Thymus (tissue), 11 donors: ENCODE results near the gene FRMD4A. TPM values are rescaled to one million over a fixed set of nuclear protein-coding genes. Genes with fewer than 3 reads are reported as not detected.

Source experiments
- DNase-seq, 9 donors: peaks; one replicate each; pipeline ENCODE4 v3.0.0-alpha.2; 2013; ENCODE audit warnings: low spot score in 9 of 9, low read depth in 6 of 9, missing footprints in 1 of 9
- H3K27ac ChIP-seq, 2 donors: one replicate each; pipeline ENCODE4 v1.5.1; 2013; ENCODE audit warnings: control low read depth in 1 of 2, low read depth in 1 of 2, low read length in 1 of 2, mild to moderate bottlenecking in 1 of 2, moderate library complexity in 1 of 2
- H3K27me3 ChIP-seq, 2 donors: one replicate each; pipeline ENCODE4 v1.5.1; 2013; ENCODE audit warnings: low read length in 1 of 2; ENCODE audit not compliant: control insufficient read depth in 2 of 2, insufficient read depth in 1 of 2
- H3K36me3 ChIP-seq, 2 donors: one replicate each; pipeline ENCODE4 v1.5.1; 2013; ENCODE audit warnings: low read length in 1 of 2, mild to moderate bottlenecking in 1 of 2, moderate library complexity in 1 of 2; ENCODE audit not compliant: control insufficient read depth in 2 of 2, insufficient read depth in 2 of 2
- H3K4me1 ChIP-seq, 2 donors: one replicate each; pipeline ENCODE4 v1.5.1; 2013; ENCODE audit warnings: low read length in 2 of 2; ENCODE audit not compliant: control insufficient read depth in 2 of 2, insufficient read depth in 2 of 2
- H3K4me3 ChIP-seq, 2 donors: one replicate each; pipeline ENCODE4 v1.5.1; 2013; ENCODE audit warnings: low read length in 2 of 2, control low read depth in 1 of 2, mild to moderate bottlenecking in 1 of 2
- H3K9me3 ChIP-seq, 2 donors: one replicate each; pipeline ENCODE4 v1.5.1; 2013; ENCODE audit warnings: low read length in 1 of 2, mild to moderate bottlenecking in 1 of 2; ENCODE audit not compliant: control insufficient read depth in 2 of 2, insufficient read depth in 1 of 2
- WGBS: extraction: QIAGEN DNeasy Blood & Tissue Kit; methylation state at CpG from one replicate; pipeline ENCODE4 v1.1.7; 2013; 5-methylcytosine and 5-hydroxymethylcytosine counted together
- polyA plus RNA-seq: library from polyadenylated mRNA; stranded (reverse); fragments of 200-250 nt; gene quantifications from one replicate; pipeline ENCODE4 v1.2.3, GENCODE V29; 2013
- total RNA-seq: library from RNA; stranded (reverse); fragments of 120-200 nt; gene quantifications from one replicate; pipeline ENCODE4 v1.2.4, GENCODE V29; 2013
- donor health status: healthy.

FRMD4A gene
- total and polyA plus RNA-seq, 2 donors = 13.3 to 16.2 TPM

DNA sequence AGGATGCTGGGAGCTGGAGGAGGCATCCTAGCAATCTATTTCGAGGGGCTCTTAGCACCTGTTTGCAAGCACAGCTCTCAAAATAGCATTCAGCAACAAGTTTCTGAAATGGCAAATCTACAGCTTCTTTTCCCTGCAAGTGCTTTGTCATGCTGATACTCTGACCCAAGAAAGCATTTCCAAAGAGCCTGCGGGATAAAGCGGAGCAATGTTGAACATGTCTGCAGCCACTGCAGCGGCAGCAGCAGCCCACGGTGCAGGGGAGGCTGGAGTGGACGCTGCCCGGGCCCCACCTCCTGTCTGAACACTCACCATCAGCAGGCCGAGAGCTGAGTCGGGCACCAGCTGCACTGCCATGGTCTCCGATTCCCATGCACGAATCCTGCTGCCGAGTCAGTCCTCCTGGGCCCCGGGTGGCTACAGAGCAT lies 964 bp downstream of the FRMD4A start:
- no peaks in the 10 kb centered on the region for H3K9me3 ChIP-seq
- no peaks in the 10 kb centered on the region for H3K36me3 ChIP-seq
- peaks cover 0 to 20% of the 10 kb centered on the region in 2 donors for H3K27me3 ChIP-seq
- 81% methylated on average over 13 of the region's 13 CpGs for WGBS
- peaks cover 0 to 6% of the 10 kb centered on the region in 2 donors for H3K4me1 ChIP-seq
- no peak overlapping the region for H3K4me3 ChIP-seq
- DNase-seq = no peak
- no peak overlapping the region for H3K27ac ChIP-seq

DNA sequence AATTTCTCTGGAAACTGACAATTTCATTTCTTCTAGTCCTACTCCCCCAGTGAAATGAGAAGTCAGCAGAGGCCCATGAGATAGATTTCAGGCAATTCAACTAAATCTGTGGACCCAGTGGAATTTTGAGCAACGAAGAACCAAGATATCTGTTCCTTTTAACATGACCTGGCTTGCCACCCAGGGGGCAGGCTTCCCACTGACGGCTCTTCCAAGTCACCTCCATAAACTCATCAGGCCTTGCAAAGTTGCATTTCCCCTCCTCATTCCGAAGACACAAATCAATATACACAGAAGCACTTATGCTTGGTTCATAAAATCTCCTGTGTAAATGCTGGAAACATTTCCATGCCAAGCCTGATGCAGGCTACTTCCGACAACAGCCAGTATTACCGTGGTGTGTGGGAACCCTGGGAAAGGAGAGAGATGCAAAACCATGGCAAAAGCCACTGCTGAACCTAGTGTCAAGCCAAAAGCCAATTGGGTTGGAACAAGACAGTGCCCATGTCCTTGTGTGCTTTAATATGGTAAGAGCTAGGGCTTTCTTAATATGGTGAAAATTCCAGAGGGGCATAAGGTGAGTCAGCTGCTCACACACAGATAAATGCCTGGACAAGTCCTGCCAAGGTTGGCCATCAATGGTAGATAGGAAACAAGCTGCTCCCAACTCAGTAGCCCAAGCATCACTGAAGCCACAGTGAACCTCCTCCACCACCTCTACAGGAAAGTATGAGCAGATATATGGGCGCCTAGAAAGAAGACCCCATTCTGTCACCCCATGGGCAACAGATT lies 1.6 kb downstream of the FRMD4A start:
- peaks cover 0 to 20% of the 10 kb centered on the region in 2 donors for H3K27me3 ChIP-seq
- DNase-seq = no peak
- 88% methylated on average over 6 of the region's 6 CpGs for WGBS

DNA sequence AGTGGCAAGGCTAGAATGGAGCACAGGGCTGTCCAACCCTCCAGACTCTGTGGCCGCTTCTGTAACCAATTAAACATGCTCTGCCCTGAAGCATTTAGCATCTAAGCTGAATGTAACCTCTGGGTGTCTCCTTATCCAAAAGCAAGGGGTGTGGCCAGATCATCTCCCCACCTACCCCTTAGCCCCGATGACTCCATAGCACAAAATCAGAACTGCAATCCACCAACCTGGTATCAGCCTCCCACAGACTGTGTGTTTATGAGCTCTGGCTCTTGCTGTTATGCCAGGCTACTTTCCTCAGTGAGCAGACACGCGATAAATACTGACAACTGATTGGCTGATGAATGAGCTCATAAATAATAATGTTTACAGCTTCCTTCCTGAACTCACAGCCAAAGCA lies 3.2 kb downstream of the FRMD4A start:
- peaks cover 0 to 6% of the 10 kb centered on the region in 2 donors for H3K4me1 ChIP-seq
- H3K27me3 ChIP-seq = peaks cover 0 to 16% of the 10 kb centered on the region in 2 donors

More for the DNA sequence above, 1.6 kb downstream of the FRMD4A start:
- H3K4me3 ChIP-seq = no peak overlapping the region
- H3K9me3 ChIP-seq = no peaks in the 10 kb centered on the region
- peaks cover 0 to 6% of the 10 kb centered on the region in 2 donors for H3K4me1 ChIP-seq
- no peak overlapping the region for H3K27ac ChIP-seq
- no peaks in the 10 kb centered on the region for H3K36me3 ChIP-seq

DNA sequence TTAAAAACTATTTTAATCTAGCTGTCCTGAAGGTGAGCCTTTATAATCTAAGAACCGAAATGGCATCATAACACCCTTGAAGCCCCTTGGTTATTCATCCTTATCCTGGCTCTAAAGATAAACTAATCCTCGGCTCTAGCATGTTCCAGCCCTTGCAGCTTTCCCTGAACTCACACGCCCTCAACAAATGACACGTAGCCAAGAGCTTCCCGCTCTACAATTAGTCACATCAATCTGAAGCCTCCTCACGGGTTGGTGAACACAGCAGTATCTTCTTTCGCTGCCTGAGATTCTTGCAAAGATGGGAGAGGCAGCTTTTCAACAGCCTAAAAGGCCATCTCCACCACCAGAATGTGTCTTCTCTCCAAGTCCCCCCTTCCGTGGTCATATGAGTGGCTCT lies 4.1 kb downstream of the FRMD4A start:
- Histone ChIP-seq H3K27me3 (peaks cover 0 to 16% of the 10 kb centered on the region in 2 donors), H3K4me3 (no peak overlapping the region), H3K4me1 (peaks cover 0 to 6% of the 10 kb centered on the region in 2 donors), H3K36me3 (no peaks in the 10 kb centered on the region), H3K9me3 (no peaks in the 10 kb centered on the region), H3K27ac (peak overlapping the region in 1 of 2 donors; percentile 46)
- DNase-seq = peak in 1 of 9 donors; percentile 13
- WGBS = 88% methylated on average over 8 of the region's 8 CpGs

More for the DNA sequence above, 3.2 kb downstream of the FRMD4A start:
- Histone ChIP-seq H3K4me3 (no peak overlapping the region), H3K36me3 (no peaks in the 10 kb centered on the region), H3K27ac (no peak overlapping the region), H3K9me3 (no peaks in the 10 kb centered on the region)
- 25% methylated on average over 4 of the region's 4 CpGs for WGBS
- no peak for DNase-seq

DNA sequence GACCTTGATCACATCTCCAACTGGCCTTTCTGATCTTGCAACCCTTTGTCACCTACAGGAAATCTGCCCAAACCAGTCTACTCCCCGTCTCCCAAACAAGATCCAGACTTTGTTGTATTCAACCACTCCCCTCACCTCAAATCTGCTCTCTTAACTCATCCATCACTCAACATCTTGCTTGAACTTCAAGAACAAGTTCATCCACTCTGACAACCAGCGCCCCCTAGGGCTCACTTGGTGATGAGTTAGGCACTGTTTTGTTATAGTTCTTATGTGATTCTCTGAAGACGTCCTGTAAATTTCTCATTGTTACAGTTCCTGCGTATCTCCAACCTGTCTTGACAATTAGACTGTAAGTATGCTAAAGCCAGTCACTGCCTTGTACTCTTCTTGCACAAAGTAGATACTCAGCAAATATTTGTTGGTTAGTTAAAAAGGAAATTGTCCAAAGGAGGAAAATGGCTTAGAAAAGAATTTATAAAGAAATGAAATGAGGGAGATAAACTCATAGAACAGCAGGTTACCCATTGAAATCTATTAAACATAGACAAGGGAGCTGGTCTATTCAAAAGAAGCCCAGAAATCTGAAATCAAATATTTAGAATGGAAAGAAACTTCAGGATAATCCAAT lies 5.3 kb downstream of the FRMD4A start:
- WGBS = 65% methylated on average over 4 of the region's 4 CpGs

DNA sequence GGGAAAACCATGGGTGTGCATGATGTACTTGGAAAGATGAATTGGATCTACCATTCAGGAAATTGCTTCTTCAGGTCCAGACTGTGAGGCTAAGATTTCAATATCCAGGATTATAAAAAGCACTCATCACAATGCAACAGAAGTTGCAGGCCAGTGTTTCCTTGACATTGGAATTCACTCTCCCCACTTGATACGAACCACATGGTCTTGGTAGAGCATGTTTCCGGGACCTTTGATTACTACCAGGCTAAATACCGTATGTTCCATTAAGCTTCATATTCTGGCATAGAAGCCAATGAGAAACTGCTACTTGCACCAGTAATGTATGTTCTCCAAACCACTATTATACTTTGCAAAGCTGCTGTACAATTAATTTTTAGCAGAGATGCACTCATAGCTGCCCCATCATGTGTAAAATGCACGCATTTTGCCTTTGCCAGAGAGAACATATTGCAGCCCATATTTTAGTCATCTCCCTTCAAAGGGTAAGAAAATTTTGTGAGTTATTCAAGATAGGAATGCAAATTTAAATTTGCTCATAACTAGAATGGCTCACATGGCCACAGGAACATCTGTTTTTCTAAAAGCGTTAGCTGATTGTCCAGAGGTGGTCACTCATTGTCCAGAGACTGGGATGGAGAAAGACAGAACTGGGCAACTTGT lies 8.1 kb downstream of the FRMD4A start:
- no peak for DNase-seq
- H3K36me3 ChIP-seq = no peaks in the 10 kb centered on the region
- peaks cover 0 to 6% of the 10 kb centered on the region in 2 donors for H3K4me1 ChIP-seq
- H3K4me3 ChIP-seq = no peak overlapping the region
- no peaks in the 10 kb centered on the region for H3K9me3 ChIP-seq
- H3K27me3 ChIP-seq = no peaks in the 10 kb centered on the region
- H3K27ac ChIP-seq = no peak overlapping the region
- WGBS = 88% methylated on average over 5 of the region's 5 CpGs

More for the DNA sequence above, 5.3 kb downstream of the FRMD4A start:
- H3K36me3 ChIP-seq = no peaks in the 10 kb centered on the region
- no peak overlapping the region for H3K27ac ChIP-seq
- peak in 7 of 9 donors; percentile 6 to 61 (median 30) for DNase-seq
- H3K9me3 ChIP-seq = no peaks in the 10 kb centered on the region
- H3K27me3 ChIP-seq = peaks cover 0 to 12% of the 10 kb centered on the region in 2 donors
- no peak overlapping the region for H3K4me3 ChIP-seq
- peaks cover 0 to 6% of the 10 kb centered on the region in 2 donors for H3K4me1 ChIP-seq

DNA sequence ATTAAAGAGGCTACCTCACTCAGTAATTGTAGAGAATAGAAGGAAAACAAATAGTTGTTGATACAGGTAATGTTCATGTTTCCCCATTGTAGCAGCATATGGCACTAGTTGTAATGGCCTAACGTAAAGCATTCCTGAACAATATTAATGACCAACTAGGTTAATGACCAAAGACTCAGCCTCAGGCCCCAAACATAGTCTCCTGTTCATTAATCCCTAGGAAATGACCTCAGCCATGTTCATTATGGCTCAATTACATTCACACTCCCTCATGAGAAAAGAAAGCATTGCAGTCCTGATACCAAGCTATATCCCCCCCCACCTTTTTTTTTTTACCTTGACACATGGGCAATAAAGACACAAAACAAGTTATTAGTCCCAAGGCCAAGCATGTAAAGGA lies 12.7 kb downstream of the FRMD4A start:
- no peak for DNase-seq
- Histone ChIP-seq H3K4me1 (no peaks in the 10 kb centered on the region), H3K9me3 (no peaks in the 10 kb centered on the region), H3K27ac (no peak overlapping the region), H3K27me3 (no peaks in the 10 kb centered on the region), H3K36me3 (no peaks in the 10 kb centered on the region), H3K4me3 (no peak overlapping the region)
- WGBS = 90% methylated on average over 1 of the region's 1 CpG

DNA sequence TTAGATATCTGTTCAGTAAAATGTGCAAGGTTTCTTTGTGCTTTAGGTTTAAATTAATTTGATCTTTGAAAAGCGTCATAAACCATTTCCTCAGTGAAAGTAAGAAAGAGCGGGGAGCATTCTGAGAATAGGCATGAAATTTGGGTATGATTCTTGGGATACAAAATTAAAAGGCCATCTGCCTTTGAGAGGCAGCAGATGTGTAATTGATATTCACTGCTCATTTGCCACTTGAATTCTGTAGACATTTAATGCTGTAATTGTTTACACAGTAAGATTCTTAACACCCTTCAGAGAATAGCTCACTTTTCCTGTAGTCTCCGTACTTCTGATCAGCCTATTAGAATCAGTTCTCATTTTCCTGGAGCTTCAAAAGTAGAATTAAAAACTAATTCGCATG lies 18.7 kb downstream of the FRMD4A start:
- Histone ChIP-seq H3K4me3 (no peak overlapping the region), H3K27me3 (no peaks in the 10 kb centered on the region), H3K36me3 (no peaks in the 10 kb centered on the region), H3K27ac (no peak overlapping the region), H3K9me3 (no peaks in the 10 kb centered on the region), H3K4me1 (no peaks in the 10 kb centered on the region)
- no peak for DNase-seq
- WGBS = 94% methylated on average over 4 of the region's 4 CpGs
